HFFc6 (cell line): Measurements from ENCODE around the gene NCKAP5. TPM values are rescaled to one million over a fixed set of nuclear protein-coding genes. Genes with fewer than 3 reads are reported as not detected.

Source experiments
- DNase-seq: peaks from one replicate; pipeline ENCODE4 v3.0.0-alpha.2; 2018
- H3K27ac Mint-ChIP-seq: 2 replicates; pipeline ENCODE4 v1.8.0; 2020; ENCODE audit warnings: mild to moderate bottlenecking, mixed read lengths
- H3K27me3 Mint-ChIP-seq: 2 replicates; pipeline ENCODE4 v1.8.0; 2021; ENCODE audit warnings: mild to moderate bottlenecking, moderate library complexity, mixed read lengths; ENCODE audit not compliant: insufficient read depth
- H3K36me3 Mint-ChIP-seq: 2 replicates; pipeline ENCODE4 v1.8.0; 2021; ENCODE audit warnings: low read depth, mixed read lengths
- H3K4me1 Mint-ChIP-seq: 2 replicates; pipeline ENCODE4 v1.8.0; 2020; ENCODE audit warnings: low read depth, mixed read lengths
- H3K4me3 Mint-ChIP-seq: 2 replicates; pipeline ENCODE4 v1.8.0; 2020; ENCODE audit warnings: mild to moderate bottlenecking, moderate library complexity, mixed read lengths
- H3K9me3 Mint-ChIP-seq: 2 replicates; pipeline ENCODE4 v1.8.0; 2020; ENCODE audit warnings: mild to moderate bottlenecking, mixed read lengths
- CTCF ChIP-seq: fragments of 200-600 bp; sonication (generic); IDR thresholded peaks from 2 replicates; pipeline ENCODE4 v1.5.0; 2021; ENCODE audit warnings: antibody characterized with exemption, mild to moderate bottlenecking
- total RNA-seq, 6 experiments: library from RNA; stranded (reverse); fragmentation: NEBNext Ultra II Directional; extraction: Animal tissue kit (Norgen Biotek cat#: 25700); gene quantifications; 2 replicates in 1 of 6; 3 replicates in 5 of 6; pipeline ENCODE4 v1.2.3, GENCODE V29; 2021

The NCKAP5 gene
- total RNA-seq, 6 experiments from 2014 or later: 0.31 to 4.0 (median 3.1) TPM

- Mint-ChIP-seq H3K4me1 (peaks cover 18% of the 10 kb centered on the region), H3K27ac (no peak overlapping the region; the same call in 1 of the 2 replicates)
Measured at GRCh38 chr2:133389569-133389968, 178.7 kb downstream of the NCKAP5 start.

GRCh38 chr2:133382566-133382965 lies 185.7 kb downstream of the NCKAP5 start:
- Mint-ChIP-seq H3K9me3 (peaks cover 3% of the 10 kb centered on the region; the same call in 1 of the 2 replicates), H3K4me1 (peaks cover 26% of the 10 kb centered on the region; the same call in 1 of the 2 replicates), H3K27me3 (peaks cover 2% of the 10 kb centered on the region; the same call in 1 of the 2 replicates), H3K4me3 (no peak overlapping the region), H3K27ac (no peak overlapping the region), H3K36me3 (no peaks in the 10 kb centered on the region; the same call in 1 of the 2 replicates)
- no peak for DNase-seq
- no peak for TF ChIP-seq CTCF

More at GRCh38 chr2:133389569-133389968, 178.7 kb downstream of the NCKAP5 start:
- Mint-ChIP-seq H3K36me3 (no peaks in the 10 kb centered on the region; the same call in none of the 2 replicates), H3K27me3 (no peaks in the 10 kb centered on the region), H3K9me3 (peaks cover 10% of the 10 kb centered on the region), H3K4me3 (no peak overlapping the region)
- no peak for TF ChIP-seq CTCF
- no peak for DNase-seq

- Mint-ChIP-seq H3K4me1 (peaks cover 39% of the 10 kb centered on the region; the same call in 1 of the 2 replicates), H3K27me3 (peaks cover 2% of the 10 kb centered on the region; the same call in 1 of the 2 replicates), H3K27ac (no peak overlapping the region), H3K36me3 (no peaks in the 10 kb centered on the region; the same call in 1 of the 2 replicates), H3K9me3 (no peaks in the 10 kb centered on the region), H3K4me3 (no peak overlapping the region)
- TF ChIP-seq CTCF: no peak
- no peak for DNase-seq
Measured at GRCh38 chr2:133380991-133381390, 187.3 kb downstream of the NCKAP5 start.

GRCh38 chr2:133378928-133379549 lies 189.2 kb downstream of the NCKAP5 start:
- DNase-seq: no peak
- no peak for TF ChIP-seq CTCF
- H3K9me3 Mint-ChIP-seq: no peaks in the 10 kb centered on the region
- no peak overlapping the region for H3K4me3 Mint-ChIP-seq
- peaks cover 2% of the 10 kb centered on the region for H3K27me3 Mint-ChIP-seq
- H3K36me3 Mint-ChIP-seq: no peaks in the 10 kb centered on the region; the same call in 1 of the 2 replicates
- no peak overlapping the region for H3K27ac Mint-ChIP-seq
- peaks cover 39% of the 10 kb centered on the region; the same call in 1 of the 2 replicates for H3K4me1 Mint-ChIP-seq

GRCh38 chr2:133378386-133378785 lies 189.9 kb downstream of the NCKAP5 start:
- Mint-ChIP-seq H3K9me3 (no peaks in the 10 kb centered on the region), H3K27ac (no peak overlapping the region), H3K36me3 (no peaks in the 10 kb centered on the region; the same call in 1 of the 2 replicates), H3K27me3 (peaks cover 2% of the 10 kb centered on the region), H3K4me1 (peaks cover 39% of the 10 kb centered on the region; the same call in 1 of the 2 replicates), H3K4me3 (no peak overlapping the region)
- no peak for TF ChIP-seq CTCF
- no peak for DNase-seq
